Mesenchymal stem cell (in vitro differentiated cells and primary cell): ENCODE measurements around the gene KCNF1. TPM values are rescaled to one million over a fixed set of nuclear protein-coding genes. Genes with fewer than 3 reads are reported as not detected.
A peak's percentile ranks its signal among the peaks of the same experiment; 100 is the strongest.

ENCODE experiments used
- DNase-seq: peaks from one replicate; pipeline ENCODE4 v3.0.0-alpha.2; 2013
- H2AFZ ChIP-seq: one replicate; pipeline ENCODE4 v1.6.1; 2013; ENCODE audit warnings: low read depth, mild to moderate bottlenecking, control low read depth, inconsistent platforms, low read length, moderate library complexity
- H2AK5ac ChIP-seq: 2 replicates; pipeline ENCODE4 v1.6.1; 2013; ENCODE audit warnings: low read length, moderate library complexity, mild to moderate bottlenecking, inconsistent platforms; ENCODE audit not compliant: severe bottlenecking
- H2BK120ac ChIP-seq: one replicate; pipeline ENCODE4 v1.6.1; 2013; ENCODE audit warnings: low read depth, mild to moderate bottlenecking, inconsistent platforms, low read length, moderate library complexity
- H2BK12ac ChIP-seq, 2 experiments: one replicate each; pipeline ENCODE4 v1.6.1; 2013; ENCODE audit warnings: inconsistent platforms in 2 of 2, low read length in 2 of 2, mild to moderate bottlenecking in 2 of 2, moderate library complexity in 2 of 2, control low read depth in 1 of 2
- H2BK15ac ChIP-seq: one replicate; pipeline ENCODE4 v1.6.1; 2013; ENCODE audit warnings: mild to moderate bottlenecking, low read depth, inconsistent platforms; ENCODE audit not compliant: poor library complexity, severe bottlenecking
- H2BK5ac ChIP-seq: 2 replicates; pipeline ENCODE4 v1.6.1; 2013; ENCODE audit warnings: low read depth, mild to moderate bottlenecking, low read length, control low read depth, inconsistent platforms; ENCODE audit not compliant: poor library complexity, severe bottlenecking
- H3K14ac ChIP-seq, 2 experiments: one replicate each; pipeline ENCODE4 v1.6.1; 2013; ENCODE audit warnings: inconsistent platforms in 2 of 2, low read length in 2 of 2, control low read depth in 1 of 2, mild to moderate bottlenecking in 1 of 2, moderate library complexity in 1 of 2
- H3K18ac ChIP-seq, 2 experiments: one replicate each; pipeline ENCODE4 v1.6.1; 2013; ENCODE audit warnings: inconsistent platforms in 2 of 2, low read length in 2 of 2, control low read depth in 1 of 2, low read depth in 1 of 2, mild to moderate bottlenecking in 1 of 2
- H3K23ac ChIP-seq, 2 experiments: one replicate each; pipeline ENCODE4 v1.6.1; 2013; ENCODE audit warnings: inconsistent platforms in 2 of 2, low read length in 2 of 2, mild to moderate bottlenecking in 2 of 2, moderate library complexity in 2 of 2, control low read depth in 1 of 2
- H3K27ac ChIP-seq: 2 replicates; pipeline ENCODE4 v1.5.1; 2013; ENCODE audit warnings: mild to moderate bottlenecking, moderate library complexity, low read length, control low read depth, inconsistent platforms; ENCODE audit not compliant: poor library complexity, severe bottlenecking
- H3K27me3 ChIP-seq, 2 experiments: 2 replicates each; pipeline versions ENCODE4 v1.6.1 to v1.7.0; 2013; ENCODE audit warnings: low read length in 2 of 2, mild to moderate bottlenecking in 2 of 2, moderate library complexity in 2 of 2, control low read depth in 1 of 2, inconsistent platforms in 1 of 2; ENCODE audit not compliant: control insufficient read depth in 1 of 2, insufficient read depth in 1 of 2
- H3K36me3 ChIP-seq, 2 experiments: 2 replicates each; pipeline versions ENCODE4 v1.6.1 to v1.7.0; 2013; ENCODE audit warnings: low read length in 2 of 2, control low read depth in 1 of 2, inconsistent platforms in 1 of 2, low read depth in 1 of 2, mild to moderate bottlenecking in 1 of 2; ENCODE audit not compliant: insufficient read depth in 2 of 2, control insufficient read depth in 1 of 2
- H3K4ac ChIP-seq, 2 experiments: one replicate each; pipeline ENCODE4 v1.6.1; 2013; ENCODE audit warnings: inconsistent platforms in 2 of 2, low read length in 2 of 2, mild to moderate bottlenecking in 2 of 2, moderate library complexity in 2 of 2, control low read depth in 1 of 2, low read depth in 1 of 2
- H3K4me1 ChIP-seq: 2 replicates; pipeline ENCODE4 v1.6.1; 2013; ENCODE audit warnings: low read depth, low read length, control low read depth; ENCODE audit not compliant: control insufficient read depth, insufficient read depth
- H3K4me2 ChIP-seq: 2 replicates; pipeline ENCODE4 v1.6.1; 2013; ENCODE audit warnings: low read length, mild to moderate bottlenecking, inconsistent platforms; ENCODE audit not compliant: poor library complexity, severe bottlenecking
- H3K4me3 ChIP-seq, 2 experiments: 2 replicates each; pipeline versions ENCODE4 v1.5.1 to v1.7.0; 2013; ENCODE audit warnings: low read length in 2 of 2, mild to moderate bottlenecking in 2 of 2, control low read depth in 1 of 2, low read depth in 1 of 2; ENCODE audit not compliant: insufficient read depth in 1 of 2
- H3K79me1 ChIP-seq: replicated peaks from 2 replicates; pipeline ENCODE4 v1.6.1; 2013; ENCODE audit warnings: mild to moderate bottlenecking, control low read depth, low read length, inconsistent platforms; ENCODE audit not compliant: poor library complexity, severe bottlenecking
- H3K9ac ChIP-seq: 2 replicates; pipeline ENCODE4 v1.7.0; 2013; ENCODE audit warnings: mild to moderate bottlenecking, low read length, moderate library complexity
- H3K9me3 ChIP-seq: 2 replicates; pipeline ENCODE4 v1.7.0; 2013; ENCODE audit warnings: mild to moderate bottlenecking, low read length; ENCODE audit not compliant: control insufficient read depth
- H4K8ac ChIP-seq: one replicate; pipeline ENCODE4 v1.6.1; 2013; ENCODE audit warnings: inconsistent platforms, mild to moderate bottlenecking, low read length, moderate library complexity
- H4K91ac ChIP-seq: one replicate; pipeline ENCODE4 v1.6.1; 2013; ENCODE audit warnings: mild to moderate bottlenecking, low read length, inconsistent platforms
- WGBS: methylation state at CpG from one replicate; pipeline ENCODE4 v1.1.7; 2013; ENCODE audit warnings: mixed read lengths; 5-methylcytosine and 5-hydroxymethylcytosine counted together
- polyA plus RNA-seq, 2 experiments: library from polyadenylated mRNA; stranded (reverse); fragments of 200-250 nt; gene quantifications; one replicate each; pipeline ENCODE4 v1.2.3, GENCODE V29; 2013

Gene KCNF1, protein sequence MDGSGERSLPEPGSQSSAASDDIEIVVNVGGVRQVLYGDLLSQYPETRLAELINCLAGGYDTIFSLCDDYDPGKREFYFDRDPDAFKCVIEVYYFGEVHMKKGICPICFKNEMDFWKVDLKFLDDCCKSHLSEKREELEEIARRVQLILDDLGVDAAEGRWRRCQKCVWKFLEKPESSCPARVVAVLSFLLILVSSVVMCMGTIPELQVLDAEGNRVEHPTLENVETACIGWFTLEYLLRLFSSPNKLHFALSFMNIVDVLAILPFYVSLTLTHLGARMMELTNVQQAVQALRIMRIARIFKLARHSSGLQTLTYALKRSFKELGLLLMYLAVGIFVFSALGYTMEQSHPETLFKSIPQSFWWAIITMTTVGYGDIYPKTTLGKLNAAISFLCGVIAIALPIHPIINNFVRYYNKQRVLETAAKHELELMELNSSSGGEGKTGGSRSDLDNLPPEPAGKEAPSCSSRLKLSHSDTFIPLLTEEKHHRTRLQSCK
- polyA plus RNA-seq (2013, experiment 1 of 2), result 1.2 TPM
- 1.3 TPM for polyA plus RNA-seq (2013, experiment 2 of 2)

DNA sequence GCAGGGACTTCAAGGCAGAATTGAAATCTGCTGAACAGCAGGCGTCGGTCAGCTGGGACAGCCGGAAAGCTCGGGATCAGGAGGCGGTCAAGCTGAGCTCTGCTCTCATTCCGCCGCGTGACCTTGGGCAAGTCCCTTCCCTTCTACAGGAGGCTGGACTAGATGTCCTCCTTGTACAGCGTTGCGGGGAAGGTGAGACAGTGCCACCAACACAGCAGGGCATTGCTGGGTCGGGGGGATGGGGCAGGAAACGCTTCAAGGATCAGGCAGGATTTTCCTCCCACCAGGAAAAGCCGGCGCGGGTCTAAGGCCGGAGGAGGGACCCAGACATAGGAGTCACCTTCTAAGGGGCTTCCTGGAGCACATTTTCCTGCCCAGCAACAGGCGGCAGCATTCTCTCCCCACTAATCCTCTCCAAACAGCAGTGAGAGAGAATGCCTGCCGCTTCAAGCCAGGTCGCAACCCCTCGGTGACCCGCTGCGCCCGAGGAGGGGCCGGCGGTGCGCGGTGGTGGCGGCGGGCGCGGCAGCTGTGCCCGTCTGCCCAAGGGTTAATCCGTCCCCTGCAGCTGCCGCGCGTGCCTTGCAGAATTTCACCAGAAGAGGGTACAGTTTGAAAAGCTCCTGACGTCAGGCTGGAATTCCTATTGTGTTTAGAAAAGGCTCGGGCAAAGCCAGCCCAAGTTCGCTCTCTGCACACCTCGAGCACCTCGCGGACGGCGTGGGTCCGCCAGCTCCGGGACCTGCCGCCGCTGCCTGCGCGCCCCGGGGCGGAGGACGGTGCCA, at the start of gene KCNF1:
KCNF1 (plus strand) TSS at position 644 of the 785 bp plus-strand sequence. CDS start 493 bp downstream, outside the sequence.
- no peak within 1 kb of the TSS for H3K27ac ChIP-seq
- H2AFZ ChIP-seq, result peak within 1 kb of the TSS; percentile 21
- H2BK15ac ChIP-seq, result peak within 1 kb of the TSS; percentile 90
- no peaks in the 10 kb centered on the region for H3K36me3 ChIP-seq
- peak within 1 kb of the TSS; percentile 51 to 65 for H3K4me3 ChIP-seq
- no peaks in the 10 kb centered on the region for H3K79me1 ChIP-seq
- no peak within 1 kb of the TSS for H2BK5ac ChIP-seq
- no peak within 1 kb of the TSS for H3K9ac ChIP-seq
- 13% methylated on average over 47 of the region's 53 CpGs for WGBS
- DNase-seq, result peak; percentile 73
- no peak within 1 kb of the TSS for H3K23ac ChIP-seq
- H3K4me2 ChIP-seq, result peak within 1 kb of the TSS; percentile 98
- H3K27me3 ChIP-seq, result peaks cover 73 to 84% of the 10 kb centered on the region in 2 experiments
- H4K8ac ChIP-seq, result peak within 1 kb of the TSS; percentile 53
- no peak within 1 kb of the TSS for H2BK120ac ChIP-seq
- peak within 1 kb of the TSS in 1 of 2 experiments; percentile 90 for H2BK12ac ChIP-seq
- H3K9me3 ChIP-seq, result no peaks in the 10 kb centered on the region
- H3K14ac ChIP-seq, result peak within 1 kb of the TSS in 1 of 2 experiments; percentile 8
- H2AK5ac ChIP-seq, result no peak within 1 kb of the TSS
- peaks cover 13% of the 10 kb centered on the region for H3K4me1 ChIP-seq
- no peak within 1 kb of the TSS for H4K91ac ChIP-seq
- H3K4ac ChIP-seq, result peak within 1 kb of the TSS in 1 of 2 experiments; percentile 64
- H3K18ac ChIP-seq, result peak within 1 kb of the TSS; percentile 74 to 84

DNA sequence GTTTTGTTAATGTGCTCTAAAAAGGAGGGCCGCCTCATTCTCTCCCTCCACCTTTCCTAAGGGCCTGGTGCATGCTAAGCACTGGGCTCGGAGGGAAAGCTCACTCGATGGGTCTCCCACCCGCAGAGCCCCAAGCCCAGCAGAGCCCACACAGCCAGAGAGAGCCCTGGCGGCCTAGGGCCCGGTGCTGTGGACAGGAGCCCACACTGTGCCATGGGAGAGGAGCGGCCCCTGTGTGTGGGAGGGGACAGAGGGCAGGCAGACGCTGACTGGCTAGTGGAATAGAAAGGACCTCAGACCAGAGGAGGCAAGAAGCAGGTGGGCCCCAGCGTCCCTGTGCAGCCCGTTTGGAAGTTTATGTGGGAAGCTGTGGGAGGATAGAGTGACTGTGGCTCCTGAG, 49.4 kb upstream of the KCNF1 start:
- Histone ChIP-seq H3K4ac (no peak overlapping the region), H3K4me3 (no peak overlapping the region), H3K14ac (peak overlapping the region in 1 of 2 experiments; percentile 27), H2BK5ac (no peak overlapping the region), H3K79me1 (no peaks in the 10 kb centered on the region), H4K91ac (no peak overlapping the region), H2BK15ac (peak overlapping the region; percentile 2), H4K8ac (no peak overlapping the region), H3K27ac (no peak overlapping the region), H3K18ac (no peak overlapping the region), H3K4me1 (peaks cover 11% of the 10 kb centered on the region), H3K23ac (no peak overlapping the region), H2AFZ (no peak overlapping the region), H2AK5ac (no peak overlapping the region), H3K9ac (no peak overlapping the region), H3K9me3 (no peaks in the 10 kb centered on the region), H3K36me3 (no peaks in the 10 kb centered on the region), H3K4me2 (no peak overlapping the region), H2BK120ac (no peak overlapping the region), H3K27me3 (peaks cover 3 to 85% of the 10 kb centered on the region in 2 experiments), H2BK12ac (peak overlapping the region in 1 of 2 experiments; percentile 56)
- 85% methylated on average over 10 of the region's 10 CpGs for WGBS
- DNase-seq, result no peak

DNA sequence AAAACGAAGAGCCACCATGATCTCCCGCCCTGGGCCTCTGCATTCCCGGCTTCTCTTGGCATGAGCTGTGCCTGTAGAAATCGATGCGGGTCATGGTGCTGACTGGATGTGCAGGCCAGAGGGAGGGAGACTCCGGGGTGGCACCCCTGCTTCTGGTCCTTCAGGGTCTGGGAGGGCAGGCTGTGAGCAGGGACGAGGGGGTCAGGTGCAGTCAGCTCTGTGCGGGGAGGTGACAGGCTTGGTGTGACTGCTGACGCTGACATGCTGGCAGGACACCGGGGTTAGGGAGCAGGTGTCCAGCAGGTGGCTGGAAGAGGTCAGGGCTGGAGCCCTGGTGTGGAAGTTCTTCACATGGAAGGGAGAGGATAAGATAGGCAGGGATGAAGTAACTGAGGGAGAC, 48.7 kb upstream of the KCNF1 start:
- WGBS, result 97% methylated on average over 10 of the region's 10 CpGs
- Histone ChIP-seq H3K23ac (no peak overlapping the region), H3K4ac (no peak overlapping the region), H3K14ac (peak overlapping the region in 1 of 2 experiments; percentile 19), H2BK120ac (no peak overlapping the region), H3K9ac (no peak overlapping the region), H4K91ac (peak overlapping the region; percentile 27), H3K79me1 (no peaks in the 10 kb centered on the region), H3K27ac (no peak overlapping the region), H3K36me3 (no peaks in the 10 kb centered on the region), H2AFZ (no peak overlapping the region), H3K18ac (no peak overlapping the region), H3K4me1 (peaks cover 11% of the 10 kb centered on the region), H2BK12ac (peak overlapping the region; percentile 2 to 8), H3K27me3 (peaks cover 3 to 86% of the 10 kb centered on the region in 2 experiments), H3K4me3 (no peak overlapping the region), H4K8ac (peak overlapping the region; percentile 32), H3K9me3 (no peaks in the 10 kb centered on the region), H3K4me2 (no peak overlapping the region), H2BK5ac (no peak overlapping the region), H2BK15ac (no peak overlapping the region), H2AK5ac (no peak overlapping the region)
- no peak for DNase-seq

DNA sequence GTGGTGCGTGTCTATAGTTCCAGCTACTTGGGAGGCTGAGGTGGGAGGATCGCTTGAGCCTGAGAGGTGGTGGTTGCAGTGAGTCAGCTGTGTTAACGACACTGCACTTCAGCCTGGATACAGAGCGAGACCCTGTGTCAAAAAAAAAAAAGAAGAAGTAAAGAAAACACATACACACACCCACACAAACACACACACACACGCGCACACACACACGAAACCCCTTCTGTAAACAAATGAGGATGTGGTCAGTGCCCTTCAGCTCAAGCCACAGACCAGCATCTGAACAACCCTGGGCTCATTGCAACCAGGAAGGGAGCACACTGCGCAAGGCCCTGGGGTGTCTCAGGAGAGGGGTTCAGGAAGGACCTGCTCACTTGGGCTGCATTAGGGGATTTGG, 47.9 kb upstream of the KCNF1 start:
- Histone ChIP-seq H2BK120ac (no peak overlapping the region), H3K27ac (no peak overlapping the region), H3K4me3 (no peak overlapping the region), H2BK5ac (no peak overlapping the region), H4K8ac (no peak overlapping the region), H3K9ac (no peak overlapping the region), H3K14ac (no peak overlapping the region), H2BK15ac (no peak overlapping the region), H3K18ac (no peak overlapping the region), H2AK5ac (no peak overlapping the region), H2AFZ (no peak overlapping the region), H2BK12ac (no peak overlapping the region), H3K4me2 (no peak overlapping the region), H4K91ac (no peak overlapping the region), H3K79me1 (no peaks in the 10 kb centered on the region), H3K4me1 (peaks cover 18% of the 10 kb centered on the region), H3K23ac (no peak overlapping the region), H3K27me3 (peaks cover 3 to 82% of the 10 kb centered on the region in 2 experiments), H3K36me3 (no peaks in the 10 kb centered on the region), H3K4ac (no peak overlapping the region), H3K9me3 (no peaks in the 10 kb centered on the region)
- WGBS, result 31% methylated on average over 4 of the region's 8 CpGs
- DNase-seq, result peak; percentile 85
